ENCODE results near the gene CFAP43. TPM values are rescaled to one million over a fixed set of nuclear protein-coding genes. Genes with fewer than 3 reads are reported as not detected.

The CFAP43 gene
- under 1 TPM; 0.24 to 0.28 TPM for total RNA-seq
- long read RNA-seq, donor 1 = 0 reads
- long read RNA-seq, donor 2 = 0 reads

DNA sequence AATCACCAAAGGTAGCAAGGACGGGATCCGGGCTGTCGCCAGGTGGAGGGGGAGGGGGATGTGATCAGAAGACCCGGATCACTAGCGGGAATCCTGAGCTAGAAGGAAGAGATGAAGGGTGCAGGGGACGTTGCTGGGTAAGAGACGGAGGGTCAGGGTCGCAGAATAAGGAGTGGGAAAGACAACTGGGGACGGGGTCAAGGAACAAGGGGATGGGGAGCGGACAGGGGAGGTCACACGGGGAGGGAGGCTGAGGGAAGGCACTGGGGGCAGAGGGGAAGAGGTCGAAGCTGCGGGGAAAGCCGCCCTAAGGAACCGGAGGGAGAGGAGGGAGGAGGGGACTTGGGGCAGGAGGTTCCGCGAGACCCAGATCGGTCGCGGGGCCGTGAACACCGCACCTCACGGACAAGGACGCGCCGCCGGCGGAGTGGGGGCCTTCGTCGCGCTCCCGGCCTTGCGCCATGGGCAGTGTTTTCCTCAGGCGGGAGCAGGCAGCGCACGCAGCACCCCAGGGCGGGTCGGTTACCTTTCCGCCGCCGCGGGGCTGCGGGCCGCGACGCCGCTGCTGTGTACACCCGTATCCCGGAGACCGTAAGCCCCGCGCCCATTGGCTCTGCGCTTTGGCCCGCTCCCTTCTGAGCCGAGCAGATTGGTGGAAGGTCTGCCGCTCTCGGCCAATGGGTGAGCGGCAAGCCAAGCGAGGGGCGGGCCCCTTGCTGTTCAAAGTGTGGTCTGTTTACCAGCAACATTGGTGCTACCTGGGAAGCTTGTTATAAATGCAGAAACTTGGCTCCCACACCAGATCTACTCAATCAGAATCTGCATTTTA lies at the start of gene CFAP43:
Gene CFAP43, minus strand, starts transcription at position 581 of the 829 bp plus-strand sequence. Its CDS starts 118 bp downstream, at position 463.
- DNase-seq (ENCODE audit: low spot score) = peak; percentile 99
- intact Hi-C loops (cut with DNase I) = no loop called here

- no peak for DNase-seq (ENCODE audit: low spot score)
- intact Hi-C loops (cut with DNase I) = no loop called here
Measured at GRCh38 chr10:104281694-104282093, 49.5 kb upstream of the CFAP43 start.

DNA sequence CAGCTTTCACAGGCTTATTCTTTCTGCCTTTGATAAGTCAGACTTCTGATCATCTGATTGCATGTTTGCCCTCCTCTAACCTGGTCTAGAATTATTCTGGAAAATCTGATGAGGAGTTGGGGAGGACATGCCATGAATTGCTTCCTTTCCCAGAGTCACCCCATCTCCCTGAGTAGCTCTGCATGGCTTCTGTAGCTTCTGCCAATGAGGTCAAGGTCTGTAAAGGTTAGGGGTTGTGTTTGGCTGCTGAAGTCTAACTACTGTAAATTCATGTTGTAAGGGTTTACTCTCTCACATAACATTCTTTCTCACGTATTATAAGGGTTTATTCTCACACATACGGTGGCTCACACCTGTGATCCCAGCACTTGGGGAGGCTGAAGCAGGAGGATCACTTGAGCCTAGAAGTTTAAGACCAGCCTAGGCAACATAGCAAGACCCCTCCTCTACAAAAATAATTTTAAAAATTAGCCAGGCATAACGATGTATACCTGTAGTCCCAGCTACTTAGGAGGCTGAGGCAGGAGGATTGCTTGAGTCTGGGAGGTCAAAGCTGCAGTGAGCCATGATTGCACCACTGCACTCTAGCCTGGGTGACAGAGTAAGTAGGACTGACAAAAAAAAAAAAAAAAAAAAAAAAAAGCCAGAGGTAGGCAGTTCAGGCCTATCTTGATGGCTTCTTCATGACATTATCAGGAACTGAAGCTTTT lies 47.5 kb upstream of the CFAP43 start:
- DNase-seq (ENCODE audit: low spot score) = no peak
- intact Hi-C loops (cut with DNase I) = no loop called here

DNA sequence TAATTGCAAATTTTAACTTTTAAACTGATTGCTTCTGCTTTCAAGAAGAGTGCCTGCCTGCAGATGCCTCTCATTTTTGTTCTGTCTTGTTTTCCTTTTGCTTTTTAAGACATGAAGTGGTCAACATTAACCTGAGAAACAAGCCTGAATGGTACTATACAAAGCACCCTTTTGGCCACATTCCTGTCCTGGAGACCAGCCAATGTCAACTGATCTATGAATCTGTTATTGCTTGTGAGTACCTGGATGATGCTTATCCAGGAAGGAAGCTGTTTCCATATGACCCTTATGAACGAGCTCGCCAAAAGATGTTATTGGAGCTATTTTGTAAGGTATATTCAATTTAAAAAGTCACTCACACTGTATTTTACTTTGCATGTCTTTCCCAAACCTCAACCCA lies 45.6 kb upstream of the CFAP43 start:
- DNase-seq (ENCODE audit: low spot score) = no peak
- intact Hi-C loops (cut with DNase I) = no loop called here

GRCh38 chr10:104276192-104276591 lies 44.0 kb upstream of the CFAP43 start:
- DNase-seq (ENCODE audit: low spot score) = no peak
- intact Hi-C loops (cut with DNase I) = no loop called here

GRCh38 chr10:104274762-104275721 lies 42.9 kb upstream of the CFAP43 start:
- DNase-seq (ENCODE audit: low spot score) = peak; percentile 83
- intact Hi-C loops (cut with DNase I) = no loop called here

- intact Hi-C loops (cut with DNase I) = no loop called here
Measured at GRCh38 chr10:104273899-104274575, 41.9 kb upstream of the CFAP43 start.

DNA sequence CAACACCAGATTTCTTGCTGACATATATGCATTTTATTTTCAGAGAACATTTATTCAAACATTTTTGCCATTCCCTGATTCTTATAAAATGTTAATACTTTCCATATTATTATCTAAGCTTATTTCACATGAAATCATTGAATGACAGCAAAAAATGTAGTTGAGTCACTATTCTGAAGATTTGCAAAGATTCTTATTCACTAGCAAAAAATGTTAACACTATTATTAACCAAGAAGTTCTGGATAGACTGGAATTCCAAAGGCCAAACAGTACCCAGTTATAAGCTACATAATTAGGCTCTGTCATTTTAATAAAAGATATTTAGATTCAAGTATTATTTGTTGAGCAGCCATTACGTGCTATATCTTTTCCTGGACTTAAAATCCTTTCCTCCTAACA lies 41.1 kb upstream of the CFAP43 start:
- no peak for DNase-seq (ENCODE audit: low spot score)

More at GRCh38 chr10:104273899-104274575, 41.9 kb upstream of the CFAP43 start:
- DNase-seq (ENCODE audit: low spot score) = no peak

GRCh38 chr10:104268713-104269645 lies 36.8 kb upstream of the CFAP43 start, which contains the start of gene GSTO2:
Gene GSTO2 (plus strand): TSS chr10:104269184. CDS start chr10:104274916, 5,732 bp downstream.
- peak; percentile 100 for DNase-seq (ENCODE audit: low spot score)
- intact Hi-C loops (cut with DNase I) = no loop called here

More for the DNA sequence above, 41.1 kb upstream of the CFAP43 start:
- intact Hi-C loops (cut with DNase I) = no loop called here

- DNase-seq (ENCODE audit: low spot score) = no peak
- intact Hi-C loops (cut with DNase I) = no loop called here
Measured at GRCh38 chr10:104268405-104268712, 36.2 kb upstream of the CFAP43 start.

DNA sequence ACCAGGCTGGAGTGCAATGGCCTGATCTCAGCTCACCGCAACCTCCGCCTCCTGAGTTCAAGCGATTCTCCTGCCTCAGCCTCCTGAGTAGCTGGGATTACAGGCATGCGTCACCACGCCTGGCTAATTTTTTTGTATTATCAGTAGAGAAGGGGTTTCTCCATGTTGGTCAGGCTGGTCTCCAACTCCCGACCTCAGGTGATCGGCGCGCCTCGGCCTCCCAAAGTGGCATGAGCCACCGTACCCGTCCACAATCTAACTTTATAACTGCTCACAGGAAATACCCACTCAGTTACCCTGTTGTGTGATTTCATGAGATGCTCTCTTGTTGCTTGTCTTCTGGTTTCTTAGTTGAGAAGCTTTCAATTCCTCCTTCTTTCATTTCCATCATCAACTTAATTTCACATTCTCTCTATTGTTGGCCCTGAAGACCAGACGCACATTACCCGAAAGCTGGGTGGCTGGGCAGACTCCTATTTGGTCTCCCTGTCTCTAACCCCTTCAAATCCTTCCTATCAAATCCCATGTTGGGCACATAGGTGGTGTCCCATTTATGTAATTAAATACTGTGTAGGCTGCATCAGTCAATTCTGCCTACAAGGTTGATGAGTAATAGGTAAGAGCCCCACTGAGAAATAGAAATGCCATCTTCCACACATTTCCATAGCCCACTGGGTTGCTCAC lies 35.7 kb upstream of the CFAP43 start:
- DNase-seq (ENCODE audit: low spot score) = no peak
- intact Hi-C loops (cut with DNase I) = no loop called here

DNA sequence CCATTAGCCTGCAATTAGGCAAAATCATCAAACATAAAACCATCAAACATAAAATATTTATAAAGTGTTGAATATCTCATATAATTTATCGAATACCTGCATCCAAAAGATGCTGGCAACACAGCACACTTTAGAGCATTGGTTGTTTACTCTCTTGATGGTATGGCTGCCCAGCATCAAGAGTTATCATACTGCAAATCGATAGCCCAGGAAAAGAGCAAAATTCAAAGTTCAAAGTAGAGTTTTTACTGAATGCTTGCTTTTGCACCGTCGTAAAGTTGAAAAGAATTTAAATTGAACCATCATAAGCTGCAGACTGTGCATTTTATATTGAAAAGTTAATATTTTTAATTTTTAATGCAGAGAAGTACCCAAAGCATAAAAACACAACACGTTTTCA lies 32.6 kb upstream of the CFAP43 start:
- no peak for DNase-seq (ENCODE audit: low spot score)
- intact Hi-C loops (cut with DNase I) = no loop called here

GRCh38 chr10:104262055-104262454 lies 29.9 kb upstream of the CFAP43 start:
- intact Hi-C loops (cut with DNase I) = no loop called here
- DNase-seq (ENCODE audit: low spot score) = no peak

- no peak for DNase-seq (ENCODE audit: low spot score)
- intact Hi-C loops (cut with DNase I) = no loop called here
Measured at GRCh38 chr10:104260775-104261115, 28.6 kb upstream of the CFAP43 start.

DNA sequence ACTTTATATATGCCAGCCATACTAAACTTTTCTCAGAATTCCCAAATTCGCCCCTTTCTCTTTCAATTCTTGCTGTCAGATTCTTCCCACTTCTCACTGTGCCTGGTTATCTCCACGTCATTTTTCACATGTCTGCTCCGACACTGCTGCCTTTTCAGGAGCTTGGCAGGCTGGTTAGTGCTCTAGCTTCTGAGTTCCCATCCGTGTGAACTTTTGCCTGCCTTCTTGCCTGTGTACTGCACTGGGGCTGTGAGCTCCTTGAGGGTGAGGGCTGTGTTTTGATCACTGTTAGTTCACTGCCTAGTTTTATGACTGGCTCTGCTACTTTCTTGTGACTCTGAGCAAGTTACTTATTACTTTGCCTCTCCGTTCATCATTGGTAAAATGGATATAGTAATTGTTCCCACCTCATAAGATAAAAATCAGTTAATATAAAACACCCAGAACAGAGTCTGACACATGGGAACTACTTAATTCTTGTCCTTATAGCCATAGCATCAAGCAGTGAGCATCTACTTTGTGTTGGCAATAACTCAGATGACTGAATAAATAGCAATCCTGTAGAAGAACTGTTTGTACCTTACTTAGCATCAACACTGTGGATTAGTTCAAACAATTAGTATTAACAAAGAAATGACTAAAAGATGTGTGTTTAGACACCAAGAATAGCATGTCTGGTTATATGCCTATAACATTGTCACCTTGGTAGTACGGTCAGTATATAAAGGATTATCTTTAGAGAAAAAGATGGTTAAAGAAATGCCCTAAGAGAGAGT lies 28.0 kb upstream of the CFAP43 start:
- intact Hi-C loops (cut with DNase I) = no loop called here
- DNase-seq (ENCODE audit: low spot score) = no peak

- DNase-seq (ENCODE audit: low spot score) = no peak
- intact Hi-C loops (cut with DNase I) = no loop called here
Measured at GRCh38 chr10:104259456-104259855, 27.3 kb upstream of the CFAP43 start.

GRCh38 chr10:104258209-104258608 lies 26.0 kb upstream of the CFAP43 start:
- no peak for DNase-seq (ENCODE audit: low spot score)
- intact Hi-C loops (cut with DNase I) = no loop called here
